Loucy (cell line): ENCODE results near the gene NALCN.

Experiments used
- H2AFZ ChIP-seq: fragments of 200-600 bp; sonication (generic); 2 replicates; pipeline ENCODE4 v1.6.0; 2016; ENCODE audit warnings: antibody characterized with exemption, mild to moderate bottlenecking, low read length, moderate library complexity
- H3F3A ChIP-seq: fragments of 200-600 bp; 2 replicates; pipeline ENCODE4 v1.6.0; 2016; ENCODE audit warnings: antibody characterized with exemption, low read depth, mild to moderate bottlenecking
- H3K27me3 ChIP-seq: fragments of 200-600 bp; sonication (generic); 2 replicates; pipeline ENCODE4 v1.6.1; 2014; ENCODE audit warnings: low read length, mild to moderate bottlenecking; ENCODE audit not compliant: insufficient read depth, poor library complexity, severe bottlenecking
- H3K36me3 ChIP-seq: fragments of 200-600 bp; sonication (generic); 2 replicates; pipeline ENCODE4 v1.6.1; 2016; ENCODE audit warnings: low read length; ENCODE audit not compliant: insufficient read depth
- H3K4me1 ChIP-seq: fragments of 200-600 bp; sonication (generic); 2 replicates; pipeline ENCODE4 v1.5.1; 2014; ENCODE audit warnings: low read length, mild to moderate bottlenecking; ENCODE audit not compliant: insufficient read depth, poor library complexity, severe bottlenecking
- H3K4me2 ChIP-seq: fragments of 200-600 bp; sonication (generic); 2 replicates; pipeline ENCODE4 v1.6.0; 2014; ENCODE audit warnings: antibody characterized with exemption, low read length, low read depth, mild to moderate bottlenecking; ENCODE audit not compliant: poor library complexity, severe bottlenecking
- H3K4me3 ChIP-seq: fragments of 200-600 bp; sonication (generic); 2 replicates; pipeline ENCODE4 v1.5.1; 2014; ENCODE audit warnings: low read length, mild to moderate bottlenecking, mixed read lengths; ENCODE audit not compliant: poor library complexity, severe bottlenecking
- H3K79me2 ChIP-seq: fragments of 200-600 bp; sonication (generic); 2 replicates; pipeline ENCODE4 v1.6.1; 2014; ENCODE audit warnings: low read length; ENCODE audit not compliant: insufficient read depth
- H3K9ac ChIP-seq: fragments of 200-600 bp; sonication (generic); 2 replicates; pipeline ENCODE4 v1.6.0; 2014; ENCODE audit warnings: mild to moderate bottlenecking, low read depth, low read length, moderate library complexity; ENCODE audit not compliant: poor library complexity, severe bottlenecking
- H3K9me2 ChIP-seq: fragments of 200-600 bp; sonication (generic); replicated peaks from 2 replicates; pipeline ENCODE4 v1.6.1; 2016; ENCODE audit warnings: low read depth, low read length, mixed read lengths
- H3K9me3 ChIP-seq: fragments of 200-600 bp; sonication (generic); 2 replicates; pipeline ENCODE4 v1.6.1; 2014; ENCODE audit warnings: mild to moderate bottlenecking, antibody characterized with exemption, low read length, low read depth; ENCODE audit not compliant: insufficient read depth
- H4K20me1 ChIP-seq: fragments of 200-600 bp; sonication (generic); 2 replicates; pipeline ENCODE4 v1.6.0; 2014; ENCODE audit warnings: antibody characterized with exemption, low read length, mild to moderate bottlenecking; ENCODE audit not compliant: insufficient read depth, poor library complexity, severe bottlenecking
- EZH2phosphoT487 ChIP-seq: fragments of 200-600 bp; IDR thresholded peaks from 2 replicates; pipeline ENCODE4 v1.6.1; 2018; ENCODE audit warnings: antibody characterized with exemption, mild to moderate bottlenecking, moderate library complexity, borderline replicate concordance
- TF ChIP-seq, protein P1 (sequence below): fragments of 200-600 bp; sonication (generic); conservative IDR thresholded peaks from 2 replicates; pipeline ENCODE4 v1.5.1; 2014; ENCODE audit warnings: mild to moderate bottlenecking, antibody characterized with exemption, low read length

Gene NALCN

DNA sequence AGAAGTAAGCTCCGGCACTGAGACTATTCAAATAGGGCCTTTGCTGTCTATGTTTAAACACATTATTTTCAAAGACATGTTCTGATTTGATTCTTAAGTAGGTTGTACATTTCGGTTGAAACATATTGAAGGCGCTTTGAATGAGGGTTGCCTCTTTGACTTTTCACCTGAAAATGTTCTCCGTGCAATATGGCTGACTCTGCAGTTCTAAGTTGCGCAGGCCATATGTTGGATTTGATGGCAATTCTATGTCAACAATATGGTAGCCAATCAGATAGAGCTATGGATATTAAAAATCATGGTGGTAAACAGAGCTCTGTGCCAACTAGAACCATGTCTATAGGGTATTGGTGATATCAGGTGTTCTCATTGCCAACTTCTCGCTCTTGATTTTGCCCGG lies 307.3 kb downstream of the NALCN start:
- no peaks in the 10 kb centered on the region for H3F3A ChIP-seq
- H3K79me2 ChIP-seq: no peaks in the 10 kb centered on the region
- H3K9me2 ChIP-seq: no peaks in the 10 kb centered on the region
- H4K20me1 ChIP-seq: no peaks in the 10 kb centered on the region
- H3K27me3 ChIP-seq: no peaks in the 10 kb centered on the region
- H3K4me3 ChIP-seq: no peak overlapping the region
- H3K9ac ChIP-seq: no peak overlapping the region
- H3K4me2 ChIP-seq: no peak overlapping the region
- H3K4me1 ChIP-seq: no peaks in the 10 kb centered on the region
- H3K36me3 ChIP-seq: no peaks in the 10 kb centered on the region
- H2AFZ ChIP-seq: no peak overlapping the region
- H3K9me3 ChIP-seq: no peaks in the 10 kb centered on the region
- TF ChIP-seq, protein P1, sequence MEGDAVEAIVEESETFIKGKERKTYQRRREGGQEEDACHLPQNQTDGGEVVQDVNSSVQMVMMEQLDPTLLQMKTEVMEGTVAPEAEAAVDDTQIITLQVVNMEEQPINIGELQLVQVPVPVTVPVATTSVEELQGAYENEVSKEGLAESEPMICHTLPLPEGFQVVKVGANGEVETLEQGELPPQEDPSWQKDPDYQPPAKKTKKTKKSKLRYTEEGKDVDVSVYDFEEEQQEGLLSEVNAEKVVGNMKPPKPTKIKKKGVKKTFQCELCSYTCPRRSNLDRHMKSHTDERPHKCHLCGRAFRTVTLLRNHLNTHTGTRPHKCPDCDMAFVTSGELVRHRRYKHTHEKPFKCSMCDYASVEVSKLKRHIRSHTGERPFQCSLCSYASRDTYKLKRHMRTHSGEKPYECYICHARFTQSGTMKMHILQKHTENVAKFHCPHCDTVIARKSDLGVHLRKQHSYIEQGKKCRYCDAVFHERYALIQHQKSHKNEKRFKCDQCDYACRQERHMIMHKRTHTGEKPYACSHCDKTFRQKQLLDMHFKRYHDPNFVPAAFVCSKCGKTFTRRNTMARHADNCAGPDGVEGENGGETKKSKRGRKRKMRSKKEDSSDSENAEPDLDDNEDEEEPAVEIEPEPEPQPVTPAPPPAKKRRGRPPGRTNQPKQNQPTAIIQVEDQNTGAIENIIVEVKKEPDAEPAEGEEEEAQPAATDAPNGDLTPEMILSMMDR: no peak
- no peak for TF ChIP-seq EZH2phosphoT487

DNA sequence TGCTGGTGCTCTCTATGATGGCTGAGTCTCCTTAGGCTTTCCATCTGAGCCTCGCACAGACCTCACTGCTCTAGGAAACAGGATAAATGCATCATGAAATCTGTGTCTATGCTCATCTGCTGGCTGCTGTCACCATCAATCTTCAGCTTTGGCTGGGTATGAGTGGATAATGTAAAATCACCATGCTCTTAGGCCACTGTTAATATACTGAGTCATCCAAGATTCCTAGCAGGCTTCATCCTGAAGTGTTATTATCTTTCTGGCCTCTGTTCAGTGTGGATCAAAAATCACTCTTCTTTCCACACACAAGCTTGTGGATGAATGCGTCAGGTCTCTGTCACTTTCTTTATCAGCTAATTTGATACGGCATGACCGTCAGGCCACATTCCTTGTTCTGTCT lies 317.4 kb downstream of the NALCN start:
- Histone ChIP-seq H3K4me1 (no peaks in the 10 kb centered on the region), H3K4me3 (no peak overlapping the region)
- no peak for TF ChIP-seq EZH2phosphoT487
- TF ChIP-seq, protein P1: no peak

DNA sequence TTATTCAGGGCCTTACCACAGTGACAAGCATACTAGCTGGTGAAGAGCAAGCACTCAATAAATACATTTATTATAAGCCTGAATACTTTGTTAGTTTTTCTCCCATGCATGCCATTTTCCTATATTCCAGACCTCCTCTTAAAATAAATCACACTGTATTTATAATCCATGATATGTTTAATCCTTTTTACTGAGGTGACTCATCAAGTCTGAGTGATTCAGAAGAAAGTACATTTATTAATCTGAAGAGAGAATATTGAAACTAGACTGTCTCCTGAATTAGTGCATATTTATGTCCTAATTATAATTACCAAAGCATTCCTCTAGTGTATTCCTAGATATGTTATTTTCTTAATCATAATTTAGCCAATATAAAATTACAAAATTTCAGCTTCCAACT lies 323.3 kb downstream of the NALCN start:
- Histone ChIP-seq H3K4me3 (no peak overlapping the region), H3K4me2 (no peak overlapping the region), H3K36me3 (no peaks in the 10 kb centered on the region), H3K4me1 (no peaks in the 10 kb centered on the region), H3K9ac (no peak overlapping the region), H2AFZ (no peak overlapping the region), H3K9me2 (no peaks in the 10 kb centered on the region), H3K79me2 (no peaks in the 10 kb centered on the region), H3K27me3 (no peaks in the 10 kb centered on the region), H4K20me1 (no peaks in the 10 kb centered on the region), H3F3A (no peaks in the 10 kb centered on the region), H3K9me3 (no peaks in the 10 kb centered on the region)
- TF ChIP-seq EZH2phosphoT487: no peak
- TF ChIP-seq, protein P1: no peak

More for the DNA sequence above, 317.4 kb downstream of the NALCN start:
- H3F3A ChIP-seq: no peaks in the 10 kb centered on the region
- no peak overlapping the region for H2AFZ ChIP-seq
- no peak overlapping the region for H3K9ac ChIP-seq
- no peaks in the 10 kb centered on the region for H4K20me1 ChIP-seq
- H3K27me3 ChIP-seq: no peaks in the 10 kb centered on the region
- H3K9me2 ChIP-seq: no peaks in the 10 kb centered on the region
- H3K79me2 ChIP-seq: no peaks in the 10 kb centered on the region
- no peak overlapping the region for H3K4me2 ChIP-seq
- H3K9me3 ChIP-seq: no peaks in the 10 kb centered on the region
- H3K36me3 ChIP-seq: no peaks in the 10 kb centered on the region
